ENCODE data around the gene EVA1A.
"Not testable (repeated sequence)": the region's sequence is repeated elsewhere in the genome, so short reads cannot be mapped to it uniquely, and the experiment has no call there.

Gene EVA1A

GRCh38 chr2:75480971-75481836 lies 79.5 kb downstream of the EVA1A start:
- no peak for DNase-seq

- not testable (repeated sequence) for DNase-seq
Measured at GRCh38 chr2:75477696-75478095, 83.0 kb downstream of the EVA1A start.

- DNase-seq: no peak
Measured at GRCh38 chr2:75476761-75477160, 84.0 kb downstream of the EVA1A start.

- no peak for DNase-seq
Measured at GRCh38 chr2:75475976-75476375, 84.8 kb downstream of the EVA1A start.

- no peak for DNase-seq
Measured at GRCh38 chr2:75475049-75475448, 85.7 kb downstream of the EVA1A start.

GRCh38 chr2:75474115-75474514 lies 86.6 kb downstream of the EVA1A start:
- no peak for DNase-seq

- no peak for DNase-seq
Measured at GRCh38 chr2:75466708-75467311, 93.9 kb downstream of the EVA1A start.

- no peak for DNase-seq
Measured at GRCh38 chr2:75465317-75465984, 95.3 kb downstream of the EVA1A start.

- no peak for DNase-seq
Measured at GRCh38 chr2:75464348-75464946, 96.3 kb downstream of the EVA1A start.

GRCh38 chr2:75462721-75463120 lies 98.0 kb downstream of the EVA1A start:
- DNase-seq: no peak

GRCh38 chr2:75462206-75462605 lies 98.5 kb downstream of the EVA1A start:
- DNase-seq: no peak

- no peak for DNase-seq
Measured at GRCh38 chr2:75460630-75461029, 100.1 kb downstream of the EVA1A start.

GRCh38 chr2:75459565-75460310 lies 101.0 kb downstream of the EVA1A start:
- no peak for DNase-seq

GRCh38 chr2:75458201-75458600 lies 102.5 kb downstream of the EVA1A start:
- DNase-seq: no peak

GRCh38 chr2:75456825-75457224 lies 103.9 kb downstream of the EVA1A start:
- no peak for DNase-seq

- DNase-seq: no peak
Measured at GRCh38 chr2:75456111-75456510, 104.6 kb downstream of the EVA1A start.

- DNase-seq: no peak
Measured at GRCh38 chr2:75454241-75454620, 106.5 kb downstream of the EVA1A start.

- DNase-seq: no peak
Measured at GRCh38 chr2:75453384-75454240, 107.1 kb downstream of the EVA1A start.

- no peak for DNase-seq
Measured at GRCh38 chr2:75450068-75450467, 110.7 kb downstream of the EVA1A start.

GRCh38 chr2:75447176-75447575 lies 113.6 kb downstream of the EVA1A start:
- DNase-seq: no peak
